Activated T-cell treated with anti-CD3 and anti-CD28 coated beads, Interleukin-2, amount 50 U/mL, for 72 hours (primary cell): Measurements from ENCODE around the gene EEF1AKMT2. TPM values are rescaled to one million over a fixed set of nuclear protein-coding genes. Genes with fewer than 3 reads are reported as not detected.
A peak's percentile ranks its signal among the peaks of the same experiment; 100 is the strongest.

ENCODE experiments used
- ATAC-seq, 2 donors: fragments of 150-1000 bp; cut with Tn5 transposase; replicated peaks in 1 of 2; 2 replicates each; pipeline ENCODE4 v1.10.0; 2021; ENCODE audit warnings: moderate library complexity in 2 of 2, mild to moderate bottlenecking in 1 of 2
- DNase-seq, 2 donors: peaks; one replicate each; pipeline ENCODE4 v3.0.0; 2021 to 2022; ENCODE audit warnings: mixed read lengths in 1 of 2
- H3K27ac Mint-ChIP-seq: one replicate; pipeline ENCODE4 v1.8.0; 2022; ENCODE audit warnings: mild to moderate bottlenecking, moderate library complexity, mixed read lengths
- H3K27me3 Mint-ChIP-seq: one replicate; pipeline ENCODE4 v1.8.0; 2022; ENCODE audit warnings: low read depth, mixed read lengths
- H3K36me3 Mint-ChIP-seq, 2 donors: one replicate each; pipeline ENCODE4 v1.8.0; 2022; ENCODE audit warnings: mixed read lengths in 2 of 2, mild to moderate bottlenecking in 1 of 2; ENCODE audit not compliant: insufficient read depth in 2 of 2
- H3K4me1 Mint-ChIP-seq: one replicate; pipeline ENCODE4 v1.8.0; 2022; ENCODE audit warnings: low read depth, mixed read lengths
- H3K4me3 Mint-ChIP-seq, 2 donors: one replicate each; pipeline ENCODE4 v1.8.0; 2022; ENCODE audit warnings: mild to moderate bottlenecking in 2 of 2, mixed read lengths in 2 of 2, moderate library complexity in 2 of 2
- H3K9me3 Mint-ChIP-seq, 2 donors: one replicate each; pipeline ENCODE4 v1.8.0; 2022; ENCODE audit warnings: mixed read lengths in 2 of 2
- total RNA-seq, 2 donors: library from RNA; stranded (reverse); gene quantifications; one replicate each; pipeline ENCODE4 v1.2.3, GENCODE V29; 2022

The EEF1AKMT2 gene
- total RNA-seq, 2 donors from 2014 or later: 25.4 to 29.4 TPM

GRCh38 chr10:124719213-124719851 lies 72.4 kb downstream of the EEF1AKMT2 start:
- H3K36me3 Mint-ChIP-seq: peaks cover 3 to 15% of the 10 kb centered on the region in 2 donors
- peak overlapping the region; percentile 99 for H3K27ac Mint-ChIP-seq
- ATAC-seq (peak; percentile 45 to 48), DNase-seq (peak; percentile 75 to 80)
- H3K4me1 Mint-ChIP-seq: peaks cover 99% of the 10 kb centered on the region
- H3K27me3 Mint-ChIP-seq: no peaks in the 10 kb centered on the region
- H3K4me3 Mint-ChIP-seq: peak overlapping the region; percentile 86 to 92
- H3K9me3 Mint-ChIP-seq: no peaks in the 10 kb centered on the region

- DNase-seq (peak; percentile 83 to 91), ATAC-seq (peak; percentile 77 to 79)
- Mint-ChIP-seq H3K4me1 (peaks cover 99% of the 10 kb centered on the region), H3K27ac (peak overlapping the region; percentile 99), H3K4me3 (peak overlapping the region; percentile 86 to 92), H3K27me3 (no peaks in the 10 kb centered on the region), H3K36me3 (peaks cover 3 to 14% of the 10 kb centered on the region in 2 donors), H3K9me3 (no peaks in the 10 kb centered on the region)
Observed at GRCh38 chr10:124717911-124718741, 73.6 kb downstream of the EEF1AKMT2 start.

GRCh38 chr10:124717041-124717757 lies 74.5 kb downstream of the EEF1AKMT2 start:
- DNase-seq (peak in 1 of 2 donors; percentile 26), ATAC-seq (peak in 1 of 2 donors; percentile 6)
- Mint-ChIP-seq H3K27ac (peak overlapping the region; percentile 99), H3K9me3 (no peaks in the 10 kb centered on the region), H3K27me3 (no peaks in the 10 kb centered on the region), H3K4me1 (peaks cover 98% of the 10 kb centered on the region), H3K4me3 (peak overlapping the region; percentile 86 to 92), H3K36me3 (peaks cover 3 to 17% of the 10 kb centered on the region in 2 donors)

- Mint-ChIP-seq H3K27ac (peak overlapping the region; percentile 99), H3K4me3 (peak overlapping the region; percentile 86 to 92), H3K36me3 (peaks cover 3 to 17% of the 10 kb centered on the region in 2 donors), H3K4me1 (peaks cover 90% of the 10 kb centered on the region), H3K27me3 (no peaks in the 10 kb centered on the region), H3K9me3 (no peaks in the 10 kb centered on the region)
- DNase-seq (no peak), ATAC-seq (no peak)
Observed at GRCh38 chr10:124716369-124716768, 75.3 kb downstream of the EEF1AKMT2 start.

GRCh38 chr10:124715439-124715838 lies 76.2 kb downstream of the EEF1AKMT2 start:
- peak overlapping the region; percentile 86 to 92 for H3K4me3 Mint-ChIP-seq
- H3K27me3 Mint-ChIP-seq: no peaks in the 10 kb centered on the region
- peak overlapping the region; percentile 63 for H3K27ac Mint-ChIP-seq
- DNase-seq: no peak
- no peak for ATAC-seq
- no peaks in the 10 kb centered on the region for H3K9me3 Mint-ChIP-seq
- peaks cover 89% of the 10 kb centered on the region for H3K4me1 Mint-ChIP-seq
- peaks cover 2 to 15% of the 10 kb centered on the region in 2 donors for H3K36me3 Mint-ChIP-seq

GRCh38 chr10:124713679-124714255 lies 77.9 kb downstream of the EEF1AKMT2 start:
- no peaks in the 10 kb centered on the region for H3K9me3 Mint-ChIP-seq
- H3K36me3 Mint-ChIP-seq: peaks cover 2 to 14% of the 10 kb centered on the region in 2 donors
- no peak for DNase-seq
- H3K27me3 Mint-ChIP-seq: no peaks in the 10 kb centered on the region
- peak overlapping the region; percentile 15 to 33 for H3K4me3 Mint-ChIP-seq
- peaks cover 89% of the 10 kb centered on the region for H3K4me1 Mint-ChIP-seq
- peak overlapping the region; percentile 21 for H3K27ac Mint-ChIP-seq
- no peak for ATAC-seq

GRCh38 chr10:124712704-124713407 lies 78.8 kb downstream of the EEF1AKMT2 start:
- DNase-seq: no peak
- H3K27ac Mint-ChIP-seq: peak overlapping the region; percentile 21
- ATAC-seq: no peak
- no peaks in the 10 kb centered on the region for H3K27me3 Mint-ChIP-seq
- H3K4me3 Mint-ChIP-seq: no peak overlapping the region
- no peaks in the 10 kb centered on the region for H3K9me3 Mint-ChIP-seq
- peaks cover 1 to 13% of the 10 kb centered on the region in 2 donors for H3K36me3 Mint-ChIP-seq
- H3K4me1 Mint-ChIP-seq: peaks cover 89% of the 10 kb centered on the region

- H3K27ac Mint-ChIP-seq: no peak overlapping the region
- no peaks in the 10 kb centered on the region for H3K9me3 Mint-ChIP-seq
- ATAC-seq: no peak
- no peak overlapping the region for H3K4me3 Mint-ChIP-seq
- peaks cover 0 to 10% of the 10 kb centered on the region in 2 donors for H3K36me3 Mint-ChIP-seq
- no peaks in the 10 kb centered on the region for H3K27me3 Mint-ChIP-seq
- DNase-seq: no peak
- peaks cover 86% of the 10 kb centered on the region for H3K4me1 Mint-ChIP-seq
Observed at GRCh38 chr10:124711145-124711544, 80.5 kb downstream of the EEF1AKMT2 start.

GRCh38 chr10:124710266-124710881 lies 81.3 kb downstream of the EEF1AKMT2 start:
- peaks cover 86% of the 10 kb centered on the region for H3K4me1 Mint-ChIP-seq
- no peaks in the 10 kb centered on the region for H3K9me3 Mint-ChIP-seq
- H3K4me3 Mint-ChIP-seq: no peak overlapping the region
- ATAC-seq: no peak
- no peaks in the 10 kb centered on the region for H3K27me3 Mint-ChIP-seq
- H3K36me3 Mint-ChIP-seq: peaks cover 0 to 10% of the 10 kb centered on the region in 2 donors
- H3K27ac Mint-ChIP-seq: peak overlapping the region; percentile 34
- DNase-seq: no peak

GRCh38 chr10:124709861-124710260 lies 81.8 kb downstream of the EEF1AKMT2 start:
- Mint-ChIP-seq H3K9me3 (no peaks in the 10 kb centered on the region), H3K36me3 (peaks cover 0 to 10% of the 10 kb centered on the region in 2 donors), H3K27me3 (no peaks in the 10 kb centered on the region), H3K4me3 (no peak overlapping the region), H3K27ac (peak overlapping the region; percentile 90), H3K4me1 (peaks cover 86% of the 10 kb centered on the region)
- ATAC-seq (no peak), DNase-seq (no peak)

- Mint-ChIP-seq H3K4me1 (peaks cover 86% of the 10 kb centered on the region), H3K27me3 (no peaks in the 10 kb centered on the region)
- no peak for ATAC-seq
Observed at GRCh38 chr10:124708922-124709520, 82.7 kb downstream of the EEF1AKMT2 start.

More at GRCh38 chr10:124708922-124709520, 82.7 kb downstream of the EEF1AKMT2 start:
- no peaks in the 10 kb centered on the region for H3K9me3 Mint-ChIP-seq
- peak overlapping the region; percentile 90 for H3K27ac Mint-ChIP-seq
- H3K36me3 Mint-ChIP-seq: peaks cover 3 to 11% of the 10 kb centered on the region in 2 donors
- DNase-seq: no peak
- H3K4me3 Mint-ChIP-seq: peak overlapping the region in 1 of 2 donors; percentile 19
